Endometrium (tissue), 2 donors: ENCODE results near the gene CELA2A.
"Not testable (repeated sequence)": the region's sequence is repeated elsewhere in the genome, so short reads cannot be mapped to it uniquely, and the experiment has no call there.

Experiments
- FAIRE-seq: peaks from 2 replicates; lab custom pipeline; 2012; peaks lifted over from hg19 to GRCh38; lab: Jason Lieb, UNC
- donor health status: control.
- donor health status: control.

Gene CELA2A

DNA sequence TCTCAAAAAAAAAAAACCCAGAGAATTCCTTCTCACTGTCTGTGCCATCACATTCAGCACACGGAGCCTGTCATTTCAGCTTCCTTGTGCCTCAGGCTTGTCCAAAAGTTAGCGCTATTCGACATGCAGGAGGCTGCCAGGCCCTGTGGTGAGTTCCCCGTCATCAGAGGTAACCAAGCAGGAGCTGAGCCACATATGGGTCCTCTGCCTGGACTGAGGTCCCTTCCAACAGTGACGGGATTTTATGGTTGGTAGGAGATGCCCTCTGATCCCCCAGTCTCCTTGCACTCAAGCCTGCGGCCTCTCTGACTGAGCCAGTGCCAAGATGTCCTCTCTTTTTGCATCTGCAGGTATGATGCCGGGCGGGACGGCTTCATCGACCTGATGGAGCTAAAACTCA, 31.0 kb upstream of the CELA2A start:
- FAIRE-seq = no peak

DNA sequence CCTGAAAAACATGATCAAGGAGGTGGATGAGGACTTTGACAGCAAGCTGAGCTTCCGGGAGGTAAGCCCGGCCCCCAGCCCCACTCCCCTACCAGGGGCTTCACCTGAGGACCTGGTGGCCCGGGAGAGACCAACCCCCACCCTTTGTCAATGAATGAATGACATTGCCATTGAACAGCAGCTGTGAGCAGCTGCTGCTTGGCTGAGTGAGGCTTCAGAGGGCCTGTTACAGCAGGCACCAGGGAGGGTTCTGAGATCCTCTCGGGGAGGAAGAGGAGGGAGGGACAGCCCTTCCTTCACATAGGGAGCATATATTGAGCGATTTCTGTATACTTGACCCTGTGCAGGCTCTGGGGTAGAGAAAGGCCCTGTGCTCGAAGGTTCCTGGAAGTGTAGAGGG, 30.6 kb upstream of the CELA2A start:
- FAIRE-seq = no peak

DNA sequence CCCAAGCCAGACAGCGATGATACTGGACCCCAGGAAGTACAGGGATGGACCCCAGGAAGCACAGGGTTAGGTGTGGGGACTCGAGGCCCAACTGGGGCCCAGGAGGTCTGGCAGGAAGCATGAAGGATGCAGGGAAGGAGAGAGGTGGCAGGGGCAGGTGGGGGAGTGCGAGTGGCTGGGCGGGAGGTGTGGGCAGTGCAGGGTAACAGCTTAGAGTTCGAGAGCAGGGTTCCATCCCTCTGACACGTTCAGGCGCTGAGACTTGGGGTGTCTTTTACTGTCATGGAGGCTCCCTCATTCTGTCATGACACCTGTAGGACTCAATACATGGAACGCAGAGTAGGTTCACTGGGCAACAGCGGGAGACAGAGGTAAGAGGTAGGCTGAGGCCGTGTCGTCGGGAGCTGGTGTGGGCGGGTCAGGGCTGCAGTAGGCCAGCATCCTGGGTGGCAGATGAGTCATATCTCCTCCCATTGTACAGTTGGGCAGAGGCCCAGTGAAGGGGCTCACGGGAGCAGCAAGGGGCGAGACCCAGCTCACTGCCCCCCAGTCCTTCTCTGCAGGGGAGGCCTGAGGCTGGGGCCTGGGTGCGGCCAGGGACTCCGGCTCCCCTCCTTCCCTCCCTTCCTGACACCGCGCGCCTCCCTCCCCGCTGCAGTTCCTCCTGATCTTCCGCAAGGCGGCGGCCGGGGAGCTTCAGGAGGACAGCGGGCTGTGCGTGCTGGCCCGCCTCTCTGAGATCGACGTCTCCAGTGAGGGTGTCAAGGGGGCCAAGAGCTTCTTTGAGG, 29.8 kb upstream of the CELA2A start:
- FAIRE-seq = no peak

DNA sequence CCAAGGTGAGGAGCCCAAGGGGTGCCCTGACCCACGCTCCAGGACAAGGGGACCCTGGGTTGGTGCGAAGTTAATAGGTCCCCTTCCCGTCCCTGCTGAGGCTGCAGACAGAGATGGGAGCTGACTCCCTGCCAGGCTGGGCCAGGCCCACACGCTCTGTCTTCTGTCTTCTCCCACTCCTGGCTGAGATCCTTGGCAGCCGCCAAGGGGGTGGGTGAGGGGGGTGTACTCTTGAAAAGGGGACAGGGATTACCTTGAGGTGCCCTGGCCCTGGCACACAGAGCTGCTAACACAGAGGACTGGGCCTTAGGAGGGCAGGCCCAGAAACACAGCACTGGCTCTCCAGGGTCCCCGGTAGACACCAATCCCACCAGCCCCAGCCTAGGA, 29.3 kb upstream of the CELA2A start:
- no peak for FAIRE-seq

DNA sequence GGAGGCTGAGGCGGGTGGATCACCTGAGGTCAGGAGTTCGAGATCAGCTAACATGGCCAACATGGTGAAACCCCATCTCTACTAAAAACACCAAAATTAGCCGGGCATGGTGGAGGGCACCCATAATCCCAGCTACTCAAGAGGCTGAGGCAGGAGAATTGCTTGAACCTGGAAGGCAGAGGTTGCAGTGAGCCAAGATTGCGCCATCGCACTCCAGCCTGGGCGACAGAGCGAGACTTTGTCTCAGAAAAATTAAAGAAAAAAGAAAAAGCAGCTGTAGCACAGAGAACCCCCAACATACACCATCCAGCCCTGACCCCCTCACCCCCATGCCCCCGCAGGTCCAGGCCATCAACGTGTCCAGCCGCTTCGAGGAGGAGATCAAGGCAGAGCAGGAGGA, 28.3 kb upstream of the CELA2A start:
- FAIRE-seq = not testable (repeated sequence)

DNA sequence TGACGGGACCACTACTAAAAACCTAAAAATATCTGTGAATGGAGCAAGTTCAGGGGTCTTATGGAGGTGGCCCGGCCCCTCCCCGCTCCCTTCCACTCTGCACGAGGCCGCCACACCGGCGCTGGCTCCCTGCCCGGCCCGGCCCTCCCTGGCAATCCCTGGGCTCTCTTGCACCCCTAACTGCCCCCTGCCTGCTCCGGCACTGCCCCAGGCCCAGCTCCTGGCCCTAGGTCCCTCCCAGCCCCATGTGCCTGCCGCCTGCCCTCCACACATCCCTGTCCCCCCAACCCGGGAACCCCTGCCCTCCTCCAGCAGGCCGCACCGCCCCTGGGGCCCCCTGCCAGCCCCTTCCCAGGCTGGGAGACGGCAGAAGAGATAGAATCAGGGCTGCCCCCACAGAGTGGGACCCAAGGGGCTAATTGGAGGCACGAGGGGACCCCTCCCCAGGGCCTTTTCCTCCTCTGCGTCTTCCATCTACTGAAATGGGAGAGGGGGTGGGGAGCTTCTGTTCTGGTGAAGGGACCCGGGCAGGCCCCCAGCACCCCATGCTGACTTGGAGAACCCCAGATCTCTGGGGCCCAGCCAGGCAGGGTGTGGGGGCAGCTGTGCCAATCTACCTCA, 27.6 kb upstream of the CELA2A start:
- no peak for FAIRE-seq

DNA sequence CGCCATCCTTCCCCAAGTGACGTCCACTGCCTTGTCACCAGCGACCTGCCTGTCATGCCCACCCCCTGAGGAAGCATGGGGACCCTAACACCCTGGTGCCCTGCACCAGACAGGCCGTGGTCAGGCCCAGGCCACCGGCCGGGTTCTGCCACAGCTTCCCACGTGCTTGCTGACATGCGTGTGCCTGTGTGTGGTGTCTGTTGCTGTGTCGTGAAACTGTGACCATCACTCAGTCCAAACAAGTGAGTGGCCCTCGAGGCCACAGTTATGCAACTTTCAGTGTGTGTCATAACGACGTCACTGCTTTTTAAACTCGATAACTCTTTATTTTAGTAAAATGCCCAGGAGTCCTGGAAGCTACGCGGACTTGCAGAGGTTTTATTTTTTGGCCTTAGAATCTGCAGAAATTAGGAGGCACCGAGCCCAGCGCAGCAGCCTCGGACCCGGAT, 26.8 kb upstream of the CELA2A start:
- no peak for FAIRE-seq

DNA sequence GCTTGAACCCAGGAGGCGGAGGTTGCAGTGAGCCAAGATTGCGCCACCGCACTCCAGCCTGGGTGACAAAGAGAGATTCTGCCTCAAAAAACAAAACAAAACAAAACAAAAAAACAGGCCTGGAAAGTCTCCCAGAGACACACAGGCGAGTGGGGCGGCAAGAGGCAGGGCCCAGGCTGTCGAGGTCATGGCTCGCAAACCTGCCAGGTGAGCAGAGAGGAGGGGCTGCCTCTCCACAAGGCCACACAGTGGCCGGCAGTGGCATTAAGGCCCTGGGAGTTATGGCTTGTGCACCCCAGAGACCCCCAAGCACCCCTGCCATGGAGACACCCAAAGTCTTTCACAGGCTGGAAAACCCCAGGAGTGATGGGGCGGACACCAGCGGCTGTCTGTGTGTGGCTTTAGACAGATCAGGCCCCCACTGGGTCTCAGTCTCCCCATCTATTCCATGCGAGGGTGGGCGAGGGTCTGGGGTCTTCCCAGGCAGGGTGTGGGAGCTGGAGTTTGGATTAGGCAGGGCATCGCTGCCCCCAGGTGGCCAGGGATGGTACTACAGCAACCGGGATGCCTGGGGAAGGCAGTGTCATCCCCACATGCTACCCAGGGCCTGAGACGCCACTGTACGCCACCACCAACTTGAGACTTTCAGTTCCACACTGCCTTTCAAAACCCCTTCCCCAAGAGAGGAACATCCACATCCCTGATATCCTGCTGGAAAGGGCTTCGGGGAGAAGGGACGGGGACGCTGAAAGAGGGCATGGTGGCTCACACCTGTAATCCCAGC, 25.6 kb upstream of the CELA2A start:
- no peak for FAIRE-seq

DNA sequence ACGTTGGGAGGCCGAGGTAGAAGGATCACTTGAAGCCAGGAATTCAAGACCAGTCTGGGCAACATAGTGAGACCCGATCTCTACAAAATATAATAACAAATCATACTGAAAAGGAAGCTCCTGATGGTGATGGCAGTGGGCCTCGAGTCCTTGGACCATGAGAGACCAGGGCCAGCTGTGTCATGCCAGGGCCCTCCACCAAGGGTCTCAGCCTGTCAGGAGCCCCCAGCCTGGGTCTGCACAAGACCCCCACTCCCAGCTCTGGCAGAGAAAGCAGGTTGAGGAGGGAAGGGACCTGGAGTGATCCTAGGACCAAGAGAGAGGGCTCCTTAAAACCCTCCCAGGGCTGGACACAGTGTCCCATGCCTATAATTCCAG, 25.0 kb upstream of the CELA2A start:
- no peak for FAIRE-seq

DNA sequence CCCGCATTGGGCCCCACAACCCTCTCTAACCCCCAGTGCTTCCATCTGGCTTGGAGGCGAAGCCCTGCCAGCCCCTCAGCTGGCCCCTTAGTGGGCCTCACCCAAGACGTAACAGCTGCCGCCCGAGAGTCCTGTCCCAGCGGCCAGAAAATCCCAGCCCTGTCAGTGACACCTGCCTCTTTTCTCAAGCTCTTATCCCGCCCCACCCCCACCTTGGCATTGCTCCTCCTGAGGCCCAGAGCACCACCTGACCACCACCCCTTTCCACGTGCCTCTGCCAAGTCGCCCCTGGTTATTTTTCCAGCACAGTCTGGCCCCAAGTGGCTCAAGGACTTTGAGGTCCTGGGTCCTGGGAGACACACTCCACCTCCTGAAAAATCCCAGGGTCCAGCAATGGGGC, 24.2 kb upstream of the CELA2A start:
- no peak for FAIRE-seq

DNA sequence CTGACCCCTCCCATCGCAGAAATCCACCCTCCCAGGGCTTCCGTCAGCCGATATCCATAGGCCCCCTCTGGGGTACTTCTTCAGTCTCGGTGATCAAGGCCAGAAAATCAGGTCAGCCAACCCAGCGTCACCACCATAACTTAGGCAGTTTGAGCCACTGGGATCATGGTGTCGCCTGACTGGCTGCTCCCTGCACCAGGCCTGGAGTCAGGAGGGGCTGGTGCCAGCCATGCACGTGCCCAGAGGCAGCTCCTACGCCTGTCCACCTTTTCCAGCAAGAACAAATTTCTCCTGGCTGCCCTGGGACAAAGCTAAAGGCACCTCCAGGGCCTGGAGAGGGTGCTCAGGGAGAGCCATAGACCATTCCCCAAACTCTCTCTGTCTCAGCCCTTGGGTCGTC, 23.1 kb upstream of the CELA2A start:
- no peak for FAIRE-seq

DNA sequence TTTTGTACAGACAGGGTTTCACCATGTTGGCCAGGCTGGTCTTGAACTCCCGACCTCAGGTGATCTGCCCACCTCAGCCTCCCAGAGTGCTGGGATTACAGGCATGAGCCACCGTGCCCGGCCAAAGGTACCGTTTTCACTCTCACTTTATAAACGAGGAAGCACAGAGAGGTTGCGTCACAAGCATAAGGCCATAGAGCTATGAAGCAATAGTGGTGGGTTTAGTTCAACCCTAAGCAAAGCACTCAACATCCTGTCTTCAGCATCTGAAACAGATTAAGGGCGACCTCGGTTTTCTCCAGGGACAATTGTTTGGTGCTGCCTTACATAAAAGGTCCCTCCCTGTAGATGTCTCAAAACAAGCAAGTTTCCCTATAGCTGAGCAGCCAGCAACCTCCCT, 21.8 kb upstream of the CELA2A start:
- not testable (repeated sequence) for FAIRE-seq

DNA sequence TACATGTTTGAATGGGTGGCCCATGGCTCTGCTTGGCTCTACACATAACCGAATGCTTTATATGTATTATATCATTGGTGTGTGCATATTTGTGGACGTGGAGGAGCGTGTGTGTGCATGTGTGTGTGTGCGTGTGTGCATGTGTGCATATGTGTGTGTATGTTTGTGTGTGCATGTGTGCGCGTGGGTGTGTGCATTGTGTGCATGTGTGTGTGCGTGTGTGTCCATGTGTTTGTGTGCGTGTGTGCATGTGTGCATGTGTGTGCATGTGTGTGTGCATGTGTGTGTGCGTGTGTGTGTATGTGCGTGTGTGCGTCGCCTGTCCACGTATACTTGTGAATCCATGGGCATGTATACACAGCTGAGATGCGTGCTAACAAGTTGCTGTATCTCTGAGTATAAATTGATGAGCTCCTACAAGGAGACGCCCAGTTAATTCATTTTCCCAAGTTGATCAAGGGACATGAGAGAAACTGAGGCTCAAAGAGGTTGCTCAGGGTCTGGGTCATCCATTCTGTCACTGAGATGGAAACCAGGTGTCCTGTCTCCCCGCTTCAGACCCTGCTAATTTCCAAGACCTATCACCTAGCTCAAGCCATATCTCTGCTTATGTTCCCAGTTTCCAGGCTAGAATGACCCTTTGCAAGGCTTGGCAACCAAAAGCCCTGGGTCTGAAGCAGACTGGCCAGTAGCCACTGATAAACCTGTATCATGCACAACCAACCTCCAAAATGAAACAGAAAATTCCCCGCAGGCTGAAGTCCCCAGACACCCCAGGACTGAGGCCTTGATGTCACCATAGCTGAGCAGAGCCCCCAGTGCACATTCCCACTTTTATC, 21.1 kb upstream of the CELA2A start:
- no peak for FAIRE-seq

DNA sequence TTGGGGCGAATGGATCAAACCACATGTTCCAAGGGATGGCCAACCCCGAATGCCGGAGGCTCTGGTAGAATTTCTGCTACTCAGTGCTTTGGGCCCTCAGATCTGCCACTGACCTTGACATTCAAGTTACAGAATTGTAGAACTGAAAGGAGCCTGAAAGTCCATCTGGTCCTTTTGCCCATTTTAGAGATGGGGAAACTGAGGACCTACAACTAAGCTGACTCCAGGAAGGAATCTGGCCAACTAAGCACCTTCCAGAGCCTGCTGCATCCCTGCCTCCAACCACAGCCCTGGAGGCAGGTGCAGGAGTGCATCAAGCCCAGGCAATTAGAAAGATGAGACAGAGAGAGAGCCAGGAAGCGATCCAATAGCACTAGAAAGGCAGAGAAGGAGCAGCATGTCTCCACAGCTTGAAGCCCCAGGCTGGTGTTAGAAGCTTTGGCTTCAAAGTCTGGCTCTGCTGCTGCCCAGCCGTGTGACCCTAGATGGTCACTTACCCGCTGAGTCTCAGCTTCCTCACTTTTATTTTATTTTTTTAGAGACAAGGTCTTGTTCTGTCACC, 19.6 kb upstream of the CELA2A start:
- no peak for FAIRE-seq

DNA sequence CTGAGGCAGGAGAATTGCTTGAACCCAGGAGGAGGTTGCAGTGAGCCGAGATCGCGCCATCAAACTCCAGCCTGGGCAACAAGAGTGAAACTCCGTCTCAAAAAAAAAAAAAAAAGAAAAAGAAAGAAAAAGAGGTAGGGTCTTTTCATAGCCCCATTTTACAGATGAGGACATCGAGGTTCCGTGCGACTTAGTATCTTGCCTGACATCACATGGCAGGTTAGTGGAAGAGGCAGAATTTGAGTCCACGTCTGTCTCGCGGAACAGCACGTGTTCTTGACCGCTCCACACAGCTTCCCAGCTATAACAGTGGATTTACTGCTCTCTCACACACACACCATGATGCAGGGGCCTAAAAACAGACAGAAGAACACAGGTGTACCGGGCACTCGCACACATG, 17.2 kb upstream of the CELA2A start:
- FAIRE-seq = no peak

DNA sequence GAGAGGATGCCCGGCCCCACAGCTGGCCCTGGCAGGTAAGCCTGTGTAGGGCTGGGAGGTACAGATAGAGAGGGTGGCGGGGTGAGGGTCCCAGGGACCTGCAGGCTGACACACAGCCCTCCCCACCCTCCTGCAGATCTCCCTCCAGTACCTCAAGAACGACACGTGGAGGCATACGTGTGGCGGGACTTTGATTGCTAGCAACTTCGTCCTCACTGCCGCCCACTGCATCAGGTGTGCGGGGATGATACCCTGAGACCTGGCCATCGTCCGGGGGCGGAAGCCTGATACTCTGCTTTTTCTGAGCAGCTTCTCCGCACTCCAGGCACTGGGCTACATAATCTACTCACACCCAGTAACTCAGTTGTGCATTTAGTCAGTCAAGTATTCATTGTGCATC, 16.2 kb upstream of the CELA2A start:
- no peak for FAIRE-seq

DNA sequence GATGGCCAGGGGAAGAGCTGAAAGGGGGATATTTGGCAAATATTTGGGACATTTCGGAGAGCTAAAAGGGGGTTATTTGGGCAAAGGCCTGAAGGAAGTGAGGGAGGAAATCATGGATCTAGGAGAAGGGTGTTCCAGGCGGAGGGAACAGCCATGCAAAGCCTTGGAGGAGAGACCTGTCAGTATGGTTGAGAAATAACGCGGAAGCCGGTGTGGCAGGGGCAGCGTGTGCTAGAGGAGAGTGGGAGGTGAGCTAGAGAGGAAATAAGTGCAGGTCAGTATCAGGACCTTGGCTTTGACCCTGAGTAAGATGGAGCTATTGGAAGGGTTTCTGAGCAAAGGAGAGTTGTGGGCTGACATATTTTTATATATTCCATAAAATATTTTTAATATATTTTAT, 15.3 kb upstream of the CELA2A start:
- FAIRE-seq = no peak

DNA sequence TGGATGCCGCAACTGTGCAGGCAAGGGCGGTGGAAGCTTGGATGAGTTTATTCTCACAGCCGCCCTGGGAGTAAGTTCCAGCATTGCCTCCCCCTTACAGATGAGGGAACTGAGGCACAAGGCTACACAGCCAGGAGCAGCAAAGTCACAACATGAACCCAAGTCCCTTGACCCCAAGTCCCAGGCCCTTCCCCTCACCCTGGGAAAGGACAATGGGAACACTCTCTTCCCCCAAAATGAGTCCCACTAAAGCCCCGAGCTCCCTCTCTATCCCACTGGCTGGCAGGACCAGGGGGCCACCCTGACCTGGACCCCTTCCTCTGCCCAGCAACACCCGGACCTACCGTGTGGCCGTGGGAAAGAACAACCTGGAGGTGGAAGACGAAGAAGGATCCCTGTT, 14.4 kb upstream of the CELA2A start:
- FAIRE-seq = no peak

DNA sequence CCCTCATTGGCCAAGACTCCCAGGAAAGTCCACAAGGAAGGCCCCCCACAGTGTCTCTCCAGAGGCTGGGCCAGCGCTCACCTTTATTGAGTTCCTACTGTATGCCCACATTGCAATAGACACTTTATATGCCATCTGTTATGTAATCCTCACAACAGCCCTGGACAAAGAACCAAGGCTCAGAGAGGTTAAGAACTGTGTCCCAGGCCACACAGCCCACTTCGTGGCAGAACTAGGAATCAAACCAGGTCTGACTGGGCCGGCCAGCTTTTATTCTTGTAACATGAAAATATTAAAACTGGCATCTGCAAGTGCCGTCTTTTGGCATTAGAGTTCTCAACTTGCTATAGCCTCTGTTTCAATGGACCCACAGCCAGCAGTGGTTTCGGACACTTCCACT, 13.8 kb upstream of the CELA2A start:
- FAIRE-seq = no peak

DNA sequence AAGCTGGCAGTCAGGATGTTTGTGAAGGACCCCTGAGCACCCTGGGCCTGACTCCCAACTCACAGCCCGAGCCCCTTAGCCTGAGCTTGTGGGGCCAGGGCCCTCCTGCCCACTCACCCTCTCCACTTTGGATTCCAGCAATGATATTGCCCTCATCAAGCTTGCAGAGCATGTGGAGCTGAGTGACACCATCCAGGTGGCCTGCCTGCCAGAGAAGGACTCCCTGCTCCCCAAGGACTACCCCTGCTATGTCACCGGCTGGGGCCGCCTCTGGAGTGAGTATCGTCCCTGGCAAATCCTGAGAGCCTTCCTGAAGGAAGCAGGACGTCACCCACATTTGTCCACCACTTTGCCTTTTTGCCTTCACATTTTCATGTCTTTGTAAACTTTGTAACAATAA, 13.3 kb upstream of the CELA2A start:
- no peak for FAIRE-seq

DNA sequence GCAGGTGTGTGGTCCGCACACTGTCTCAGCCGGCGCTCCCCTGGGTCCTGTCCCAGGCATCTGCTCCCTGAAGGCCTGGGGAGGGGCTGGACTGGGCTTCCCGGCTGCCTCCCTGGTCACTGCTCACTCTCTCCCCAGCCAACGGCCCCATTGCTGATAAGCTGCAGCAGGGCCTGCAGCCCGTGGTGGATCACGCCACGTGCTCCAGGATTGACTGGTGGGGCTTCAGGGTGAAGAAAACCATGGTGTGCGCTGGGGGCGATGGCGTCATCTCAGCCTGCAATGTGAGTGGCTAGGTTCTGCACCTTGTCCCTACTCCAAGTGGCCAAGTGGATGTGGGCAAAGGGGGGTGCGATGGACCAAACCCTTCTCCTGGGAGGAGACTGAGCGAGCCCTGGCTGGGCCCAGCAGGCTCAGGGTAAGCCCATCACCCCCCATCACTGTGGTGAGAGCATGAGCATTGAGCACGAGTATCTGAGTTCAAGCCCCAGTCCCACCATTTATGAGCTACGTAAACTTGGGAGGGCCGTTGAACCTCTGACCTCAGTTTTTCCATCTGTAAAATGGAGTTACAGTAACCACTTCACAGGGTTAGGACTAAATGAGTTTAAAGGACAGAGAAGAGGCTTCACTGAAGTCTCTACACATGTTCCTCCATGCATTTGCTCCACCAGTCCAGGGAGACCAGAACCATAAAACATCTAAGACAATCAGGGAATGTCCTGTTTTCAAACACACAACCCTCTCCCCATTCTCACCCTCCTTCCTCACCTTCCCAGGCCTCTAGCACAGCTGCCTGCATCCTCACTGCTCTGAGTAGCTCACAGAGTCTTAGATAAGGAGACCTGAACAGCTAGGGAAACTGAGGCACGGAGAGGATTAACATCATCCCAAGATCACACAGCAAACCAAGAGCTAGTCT, 11.8 kb upstream of the CELA2A start:
- FAIRE-seq = no peak
